Activated naive CD8-positive, alpha-beta T cell (primary cell): Measurements from ENCODE around the gene C2orf80.

Source experiments
- H3K27ac Mint-ChIP-seq: one replicate; pipeline ENCODE4 v1.8.0; 2021; ENCODE audit warnings: mixed read lengths
- H3K27me3 Mint-ChIP-seq: one replicate; pipeline ENCODE4 v1.8.0; 2021; ENCODE audit warnings: mixed read lengths
- H3K36me3 Mint-ChIP-seq: one replicate; pipeline ENCODE4 v1.8.0; 2021; ENCODE audit warnings: mixed read lengths
- H3K4me1 Mint-ChIP-seq: one replicate; pipeline ENCODE4 v1.8.0; 2021; ENCODE audit warnings: low read depth, mixed read lengths
- H3K4me3 Mint-ChIP-seq: one replicate; pipeline ENCODE4 v1.8.0; 2021; ENCODE audit warnings: mild to moderate bottlenecking, mixed read lengths
- H3K9me3 Mint-ChIP-seq: one replicate; pipeline ENCODE4 v1.8.0; 2021; ENCODE audit warnings: low read depth, mixed read lengths

C2orf80 gene

GRCh38 chr2:208189069-208189809 is 591 bp downstream of the C2orf80 start:
- Mint-ChIP-seq H3K27ac (no peak overlapping the region), H3K4me1 (no peaks in the 10 kb centered on the region), H3K27me3 (peaks cover 2% of the 10 kb centered on the region), H3K36me3 (no peaks in the 10 kb centered on the region), H3K9me3 (no peaks in the 10 kb centered on the region), H3K4me3 (no peak overlapping the region)

DNA sequence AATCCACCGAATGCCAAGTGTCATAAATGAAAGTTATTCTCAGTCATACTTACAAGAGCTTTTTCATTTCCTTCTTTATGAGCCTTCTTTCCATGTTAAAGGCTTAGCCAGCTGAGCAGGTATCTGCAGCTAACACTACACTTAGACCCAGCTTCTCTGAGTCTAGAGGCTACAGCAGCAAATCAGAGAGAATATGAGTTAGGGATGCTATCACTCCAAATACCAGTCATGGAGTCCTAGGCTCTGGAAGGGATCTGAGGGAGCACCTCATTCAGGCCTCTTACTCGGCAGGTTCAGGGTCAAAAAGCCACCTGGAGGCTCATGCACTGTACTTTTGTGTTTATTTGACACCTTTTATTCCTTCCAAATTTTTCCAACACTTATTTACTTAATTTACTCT is 2.9 kb downstream of the C2orf80 start:
- no peak overlapping the region for H3K4me3 Mint-ChIP-seq
- H3K27ac Mint-ChIP-seq: no peak overlapping the region
- H3K36me3 Mint-ChIP-seq: no peaks in the 10 kb centered on the region
- H3K4me1 Mint-ChIP-seq: no peaks in the 10 kb centered on the region
- no peaks in the 10 kb centered on the region for H3K9me3 Mint-ChIP-seq
- H3K27me3 Mint-ChIP-seq: peaks cover 10% of the 10 kb centered on the region

GRCh38 chr2:208186465-208186864 is 3.4 kb downstream of the C2orf80 start:
- H3K9me3 Mint-ChIP-seq: no peaks in the 10 kb centered on the region
- no peak overlapping the region for H3K4me3 Mint-ChIP-seq
- H3K4me1 Mint-ChIP-seq: no peaks in the 10 kb centered on the region
- no peaks in the 10 kb centered on the region for H3K36me3 Mint-ChIP-seq
- H3K27ac Mint-ChIP-seq: no peak overlapping the region
- H3K27me3 Mint-ChIP-seq: peaks cover 10% of the 10 kb centered on the region

DNA sequence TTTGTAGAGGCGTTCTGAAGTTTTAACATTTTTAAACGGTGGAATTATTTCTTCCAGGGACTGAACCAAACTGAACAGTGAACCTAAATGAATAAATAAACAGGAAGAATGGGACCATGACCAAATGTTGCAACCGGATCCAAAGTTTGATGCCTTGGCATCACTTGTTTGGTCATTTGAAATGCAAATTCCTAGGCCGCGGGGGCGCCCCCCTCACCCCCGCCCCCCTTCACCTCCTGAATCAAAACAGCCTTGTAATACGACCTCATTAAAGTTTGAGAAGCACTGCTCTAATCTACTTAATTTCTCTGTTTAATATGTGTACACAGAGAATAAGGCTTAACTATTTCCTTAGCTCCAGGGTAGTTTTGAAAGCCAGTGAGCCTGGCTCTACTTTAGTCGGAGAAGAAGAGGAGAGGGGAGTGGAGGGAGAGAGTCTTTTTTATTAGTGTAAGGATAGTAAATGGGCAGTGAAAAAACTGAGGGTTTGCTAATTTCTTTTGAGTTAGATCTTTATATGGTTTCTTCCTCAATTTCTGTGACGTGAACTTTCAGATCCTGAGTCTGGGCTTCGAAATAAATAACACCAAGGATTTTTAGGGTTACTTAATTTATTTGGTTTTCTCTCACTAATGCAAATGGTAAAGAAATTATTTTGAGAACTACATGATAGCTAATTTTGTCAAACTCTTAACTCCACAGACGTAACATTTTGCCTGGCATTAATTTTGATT is 5.7 kb downstream of the C2orf80 start:
- Mint-ChIP-seq H3K4me3 (no peak overlapping the region), H3K27ac (no peak overlapping the region), H3K36me3 (no peaks in the 10 kb centered on the region)

DNA sequence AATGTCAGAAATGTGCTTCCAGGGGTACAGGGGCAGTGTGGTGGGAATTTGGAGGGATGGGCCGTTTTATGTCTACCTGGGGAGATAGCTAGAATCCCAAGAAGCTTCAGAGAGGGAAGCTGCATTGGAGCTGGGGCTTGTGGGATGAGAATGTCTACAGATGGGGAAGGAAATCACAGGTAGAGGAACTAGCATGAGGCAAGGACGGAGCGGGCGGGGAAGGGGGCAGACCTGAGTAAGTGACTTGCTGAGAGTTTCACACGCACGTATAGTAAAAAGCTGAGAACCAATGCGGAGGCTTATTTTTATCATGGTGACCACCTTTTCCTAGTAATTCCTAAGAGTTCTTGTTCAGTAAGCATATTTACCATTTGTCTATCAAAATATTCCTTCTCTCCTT is 6.3 kb downstream of the C2orf80 start:
- no peak overlapping the region for H3K27ac Mint-ChIP-seq
- no peaks in the 10 kb centered on the region for H3K9me3 Mint-ChIP-seq
- H3K4me3 Mint-ChIP-seq: no peak overlapping the region
- H3K27me3 Mint-ChIP-seq: peaks cover 10% of the 10 kb centered on the region
- no peaks in the 10 kb centered on the region for H3K36me3 Mint-ChIP-seq
- no peaks in the 10 kb centered on the region for H3K4me1 Mint-ChIP-seq

More for the DNA sequence above, 5.7 kb downstream of the C2orf80 start:
- H3K27me3 Mint-ChIP-seq: peaks cover 10% of the 10 kb centered on the region
- no peaks in the 10 kb centered on the region for H3K4me1 Mint-ChIP-seq
- no peaks in the 10 kb centered on the region for H3K9me3 Mint-ChIP-seq

GRCh38 chr2:208182835-208183234 is 7.0 kb downstream of the C2orf80 start:
- H3K4me1 Mint-ChIP-seq: no peaks in the 10 kb centered on the region
- no peaks in the 10 kb centered on the region for H3K36me3 Mint-ChIP-seq
- peaks cover 10% of the 10 kb centered on the region for H3K27me3 Mint-ChIP-seq
- no peaks in the 10 kb centered on the region for H3K9me3 Mint-ChIP-seq
- H3K4me3 Mint-ChIP-seq: no peak overlapping the region
- H3K27ac Mint-ChIP-seq: no peak overlapping the region

- no peaks in the 10 kb centered on the region for H3K9me3 Mint-ChIP-seq
Observed at GRCh38 chr2:208179028-208179609, 10.7 kb downstream of the C2orf80 start.

DNA sequence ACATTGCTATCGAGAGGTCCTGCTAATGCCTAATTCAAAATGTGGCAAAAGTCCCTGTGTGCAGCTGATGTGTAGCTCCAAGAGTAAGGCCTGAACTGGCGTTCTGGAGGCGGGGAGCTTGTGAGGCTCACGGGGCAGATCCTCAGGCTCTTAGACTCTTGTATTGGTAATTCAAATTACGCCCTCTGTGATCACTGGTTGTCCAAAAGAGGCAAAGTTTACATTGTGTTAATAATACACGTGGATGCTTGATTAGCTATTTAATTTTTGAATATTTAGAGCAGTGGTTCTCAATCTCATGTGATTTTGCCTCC is 14.0 kb downstream of the C2orf80 start:
- Mint-ChIP-seq H3K9me3 (no peaks in the 10 kb centered on the region), H3K4me3 (no peak overlapping the region), H3K27ac (no peak overlapping the region), H3K36me3 (no peaks in the 10 kb centered on the region), H3K4me1 (peaks cover 3% of the 10 kb centered on the region), H3K27me3 (peaks cover 3% of the 10 kb centered on the region)

More at GRCh38 chr2:208179028-208179609, 10.7 kb downstream of the C2orf80 start:
- Mint-ChIP-seq H3K36me3 (no peaks in the 10 kb centered on the region), H3K27me3 (peaks cover 11% of the 10 kb centered on the region), H3K27ac (no peak overlapping the region), H3K4me3 (no peak overlapping the region), H3K4me1 (peaks cover 3% of the 10 kb centered on the region)

- Mint-ChIP-seq H3K4me1 (peaks cover 3% of the 10 kb centered on the region), H3K4me3 (no peak overlapping the region), H3K27me3 (peaks cover 4% of the 10 kb centered on the region), H3K9me3 (no peaks in the 10 kb centered on the region), H3K36me3 (no peaks in the 10 kb centered on the region), H3K27ac (no peak overlapping the region)
Observed at GRCh38 chr2:208175069-208175839, 14.6 kb downstream of the C2orf80 start.

DNA sequence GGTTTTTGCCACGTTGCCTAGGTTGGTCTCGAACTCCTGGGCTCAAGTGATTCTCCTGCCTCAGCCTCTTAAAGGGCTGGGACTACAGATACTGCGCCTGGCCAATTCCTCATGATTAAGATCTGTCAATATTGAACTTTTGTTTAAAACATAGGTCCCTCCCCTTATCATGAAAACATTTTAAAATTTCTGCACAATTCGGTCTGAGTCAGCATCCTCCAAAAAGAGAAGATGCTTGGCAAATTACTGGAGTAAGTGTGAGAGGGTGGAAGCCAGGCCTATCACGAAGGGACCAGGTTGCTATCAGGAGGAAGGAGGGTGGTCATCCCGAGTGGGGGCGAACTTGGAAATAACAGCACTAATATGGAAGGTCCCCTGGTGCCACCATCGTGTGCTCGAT is 15.7 kb downstream of the C2orf80 start:
- no peak overlapping the region for H3K27ac Mint-ChIP-seq
- H3K27me3 Mint-ChIP-seq: peaks cover 7% of the 10 kb centered on the region
- no peak overlapping the region for H3K4me3 Mint-ChIP-seq
- no peaks in the 10 kb centered on the region for H3K36me3 Mint-ChIP-seq
- H3K4me1 Mint-ChIP-seq: peaks cover 3% of the 10 kb centered on the region
- H3K9me3 Mint-ChIP-seq: no peaks in the 10 kb centered on the region

GRCh38 chr2:208172125-208172524 is 17.7 kb downstream of the C2orf80 start:
- no peaks in the 10 kb centered on the region for H3K36me3 Mint-ChIP-seq
- no peaks in the 10 kb centered on the region for H3K9me3 Mint-ChIP-seq
- H3K4me3 Mint-ChIP-seq: no peak overlapping the region
- H3K27me3 Mint-ChIP-seq: peaks cover 7% of the 10 kb centered on the region
- no peak overlapping the region for H3K27ac Mint-ChIP-seq
- peaks cover 3% of the 10 kb centered on the region for H3K4me1 Mint-ChIP-seq

DNA sequence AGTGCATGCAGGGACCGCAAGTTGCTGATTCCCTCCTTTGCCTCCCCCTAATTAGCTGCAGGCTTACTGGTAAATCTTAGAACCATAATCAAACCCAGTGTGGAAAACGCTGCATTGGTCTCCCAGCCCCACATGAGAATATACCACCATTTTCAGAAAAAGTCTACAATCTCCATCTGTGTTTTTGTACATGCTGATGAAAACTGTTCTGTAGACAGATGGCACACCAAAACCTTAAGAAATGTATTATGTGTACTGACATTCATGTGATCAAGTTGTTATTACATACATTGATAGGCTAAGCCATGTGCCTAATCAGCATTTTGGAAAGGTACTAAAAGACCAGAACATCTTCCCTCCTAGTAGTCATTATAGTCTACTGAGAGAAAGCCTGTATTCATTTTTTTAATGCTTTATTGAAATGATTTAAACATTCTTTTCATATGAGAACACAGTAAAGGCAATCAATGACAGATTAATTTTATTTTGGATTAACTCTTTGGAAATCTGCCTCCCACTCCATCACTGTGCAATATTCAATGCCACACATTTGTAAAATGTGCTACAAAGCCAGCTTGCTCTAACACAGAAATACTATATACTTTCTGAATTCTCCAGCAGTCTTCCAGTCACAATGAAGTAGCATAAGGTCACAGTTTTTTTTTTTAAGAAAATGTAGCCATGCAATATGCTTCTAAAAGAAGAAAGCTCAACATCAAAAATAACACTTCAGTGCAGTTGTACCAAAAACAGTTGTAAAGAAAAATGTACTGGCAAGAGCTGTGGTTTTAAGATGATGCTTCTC is 24.7 kb downstream of the C2orf80 start:
- H3K27ac Mint-ChIP-seq: no peak overlapping the region
- no peaks in the 10 kb centered on the region for H3K9me3 Mint-ChIP-seq
- H3K4me1 Mint-ChIP-seq: no peaks in the 10 kb centered on the region
- no peaks in the 10 kb centered on the region for H3K36me3 Mint-ChIP-seq
- peaks cover 2% of the 10 kb centered on the region for H3K27me3 Mint-ChIP-seq
- H3K4me3 Mint-ChIP-seq: no peak overlapping the region

- Mint-ChIP-seq H3K27me3 (no peaks in the 10 kb centered on the region), H3K4me1 (no peaks in the 10 kb centered on the region), H3K9me3 (no peaks in the 10 kb centered on the region), H3K4me3 (no peak within 1 kb of the TSS), H3K36me3 (no peaks in the 10 kb centered on the region), H3K27ac (no peak within 1 kb of the TSS)
Observed at GRCh38 chr2:208163489-208163888, 26.3 kb downstream of the C2orf80 start, which contains the start of gene CRYGA. TSS of gene CRYGA (minus strand) at chr2:208163589. CDS start at chr2:208163556, 33 bp downstream.

GRCh38 chr2:208156439-208156838 is 33.4 kb downstream of the C2orf80 start:
- no peak overlapping the region for H3K27ac Mint-ChIP-seq
- H3K36me3 Mint-ChIP-seq: no peaks in the 10 kb centered on the region
- H3K4me3 Mint-ChIP-seq: no peak overlapping the region
- H3K4me1 Mint-ChIP-seq: no peaks in the 10 kb centered on the region
- H3K9me3 Mint-ChIP-seq: no peaks in the 10 kb centered on the region
- no peaks in the 10 kb centered on the region for H3K27me3 Mint-ChIP-seq
